WERI-Rb-1 (cell line): ENCODE measurements around the gene DZANK1.

Experiments used
- DNase-seq: peaks from one replicate; pipeline ENCODE4 v3.0.0-alpha.2; 2020
- H3K27ac ChIP-seq: fragments of 250-450 bp; sonication (Bioruptor Pico); 2 replicates; pipeline ENCODE4 v1.5.1; 2020; ENCODE audit warnings: mild to moderate bottlenecking, moderate library complexity
- H3K27me3 ChIP-seq: fragments of 250-450 bp; sonication (Bioruptor Pico); 2 replicates; pipeline ENCODE4 v1.5.1; 2021; ENCODE audit warnings: mild to moderate bottlenecking, low read depth, moderate library complexity; ENCODE audit not compliant: insufficient read depth, severe bottlenecking
- H3K36me3 ChIP-seq: fragments of 250-450 bp; sonication (Bioruptor Pico); 2 replicates; pipeline ENCODE4 v1.5.1; 2020; ENCODE audit warnings: mild to moderate bottlenecking, moderate library complexity
- H3K4me3 ChIP-seq: 2 replicates; pipeline ENCODE4 v1.5.1; 2011; ENCODE audit warnings: low read depth, mild to moderate bottlenecking, control low read depth, low read length
- H3K9me3 ChIP-seq: fragments of 250-450 bp; sonication (Bioruptor Pico); 2 replicates; pipeline ENCODE4 v1.5.1; 2021; ENCODE audit warnings: mild to moderate bottlenecking, moderate library complexity; ENCODE audit not compliant: severe bottlenecking
- TF ChIP-seq, protein P1 (sequence below): IDR thresholded peaks from 2 replicates; pipeline ENCODE4 v1.5.1; 2011; ENCODE audit warnings: low read depth, mild to moderate bottlenecking, control low read depth, inconsistent platforms, low read length

The DZANK1 gene

DNA sequence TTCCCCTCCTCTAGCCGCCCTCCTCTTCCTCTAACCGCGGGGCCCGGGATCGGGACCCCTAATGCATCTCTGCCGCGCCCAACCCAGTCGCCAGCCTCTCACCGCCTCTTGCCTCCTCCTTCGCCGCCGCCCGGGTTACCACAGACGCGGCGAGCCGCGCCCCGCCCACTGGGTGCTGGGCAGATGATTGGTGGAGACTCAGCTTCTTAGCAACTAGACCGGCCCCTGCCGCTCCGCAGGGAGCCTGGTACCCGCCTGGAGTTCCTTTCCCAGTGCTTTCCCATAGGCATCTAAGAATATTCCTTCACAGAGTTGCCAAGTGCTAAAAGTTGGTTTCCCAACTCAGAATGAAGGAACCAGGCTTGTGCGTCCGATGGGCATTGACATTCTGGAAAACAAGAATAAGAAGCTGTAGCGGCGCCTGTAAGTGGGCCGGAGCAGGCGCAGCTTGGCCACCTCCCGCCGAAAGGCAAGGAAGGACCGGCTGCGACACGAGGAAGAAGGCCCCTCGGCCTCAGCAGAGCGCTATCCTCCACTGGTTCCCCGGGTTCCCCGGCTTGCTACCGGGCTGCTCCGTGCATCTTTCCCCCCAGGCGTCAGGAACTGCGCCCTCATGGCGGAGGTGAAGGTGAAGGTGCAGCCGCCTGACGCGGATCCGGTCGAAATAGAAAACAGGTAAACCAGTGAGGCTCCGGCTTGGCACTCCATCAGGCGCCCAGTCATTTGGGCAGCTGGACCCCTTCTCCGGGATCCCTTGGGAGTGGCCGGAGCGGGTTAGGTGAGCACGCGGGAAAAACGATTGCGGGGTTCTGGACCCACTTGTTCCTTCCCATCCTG, at the start of gene DZANK1, which contains the start of gene POLR3F:
Gene DZANK1, minus strand, starts transcription at position 137 of the 837 bp plus-strand sequence. CDS start 1,672 bp downstream, outside the sequence.
Gene POLR3F, plus strand, starts transcription at position 497 of the 837 bp plus-strand sequence. Its CDS starts 117 bp downstream, at position 614.
- Histone ChIP-seq H3K9me3 (no peaks in the 10 kb centered on the region), H3K4me3 (peak within 1 kb of the TSS; percentile 94), H3K36me3 (peaks cover 5% of the 10 kb centered on the region), H3K27me3 (no peaks in the 10 kb centered on the region), H3K27ac (peak within 1 kb of the TSS; percentile 96)
- TF ChIP-seq, protein P1, sequence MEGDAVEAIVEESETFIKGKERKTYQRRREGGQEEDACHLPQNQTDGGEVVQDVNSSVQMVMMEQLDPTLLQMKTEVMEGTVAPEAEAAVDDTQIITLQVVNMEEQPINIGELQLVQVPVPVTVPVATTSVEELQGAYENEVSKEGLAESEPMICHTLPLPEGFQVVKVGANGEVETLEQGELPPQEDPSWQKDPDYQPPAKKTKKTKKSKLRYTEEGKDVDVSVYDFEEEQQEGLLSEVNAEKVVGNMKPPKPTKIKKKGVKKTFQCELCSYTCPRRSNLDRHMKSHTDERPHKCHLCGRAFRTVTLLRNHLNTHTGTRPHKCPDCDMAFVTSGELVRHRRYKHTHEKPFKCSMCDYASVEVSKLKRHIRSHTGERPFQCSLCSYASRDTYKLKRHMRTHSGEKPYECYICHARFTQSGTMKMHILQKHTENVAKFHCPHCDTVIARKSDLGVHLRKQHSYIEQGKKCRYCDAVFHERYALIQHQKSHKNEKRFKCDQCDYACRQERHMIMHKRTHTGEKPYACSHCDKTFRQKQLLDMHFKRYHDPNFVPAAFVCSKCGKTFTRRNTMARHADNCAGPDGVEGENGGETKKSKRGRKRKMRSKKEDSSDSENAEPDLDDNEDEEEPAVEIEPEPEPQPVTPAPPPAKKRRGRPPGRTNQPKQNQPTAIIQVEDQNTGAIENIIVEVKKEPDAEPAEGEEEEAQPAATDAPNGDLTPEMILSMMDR, result no peak
- peak; percentile 97 for DNase-seq

DNA sequence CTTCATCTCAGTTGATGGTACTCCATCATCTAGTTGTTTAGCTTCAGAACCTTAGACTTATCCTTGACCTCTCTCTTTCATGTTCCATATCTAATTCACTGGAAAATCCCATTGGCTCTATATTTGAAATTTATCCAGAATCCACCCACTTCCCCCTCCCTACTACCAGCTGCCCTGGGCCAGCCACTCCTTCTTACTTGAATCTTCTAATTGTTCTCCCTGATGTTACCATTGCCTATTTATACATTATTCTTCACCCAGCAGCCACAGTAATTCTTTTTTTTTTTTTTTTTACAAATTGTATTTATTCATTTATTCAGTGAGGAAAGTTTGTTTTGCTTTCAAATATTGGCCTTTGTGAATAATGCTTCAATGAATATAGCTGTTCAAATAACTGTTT, 49.1 kb upstream of the DZANK1 start:
- Histone ChIP-seq H3K27me3 (no peaks in the 10 kb centered on the region), H3K27ac (no peak overlapping the region), H3K36me3 (peaks cover 46% of the 10 kb centered on the region), H3K4me3 (no peak overlapping the region), H3K9me3 (no peaks in the 10 kb centered on the region)
- DNase-seq, result no peak
- TF ChIP-seq, protein P1, result no peak

DNA sequence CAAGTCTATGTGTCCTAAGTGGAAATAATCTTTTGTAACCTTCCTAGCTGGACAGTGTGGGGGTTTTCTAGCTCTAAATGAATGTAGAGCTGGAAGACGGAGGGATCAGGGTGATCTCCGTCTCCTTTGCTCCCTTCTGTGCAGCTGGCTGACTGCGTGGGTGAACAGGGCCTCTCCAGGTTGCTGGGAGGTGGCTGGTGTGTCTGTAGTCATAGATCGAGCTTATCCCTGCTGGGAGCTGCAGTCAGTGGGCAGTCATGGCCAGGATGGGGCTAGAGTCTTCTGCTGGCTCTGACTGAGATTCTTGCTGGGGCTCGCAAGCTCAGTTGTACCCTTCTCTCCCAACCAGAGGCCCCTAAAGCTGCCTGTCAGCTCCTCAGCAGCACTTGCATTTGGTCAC, 47.3 kb upstream of the DZANK1 start:
- TF ChIP-seq, protein P1, result no peak
- H3K27ac ChIP-seq, result no peak overlapping the region
- H3K4me3 ChIP-seq, result no peak overlapping the region
- no peaks in the 10 kb centered on the region for H3K27me3 ChIP-seq
- DNase-seq, result no peak
- H3K9me3 ChIP-seq, result no peaks in the 10 kb centered on the region
- H3K36me3 ChIP-seq, result peaks cover 61% of the 10 kb centered on the region

DNA sequence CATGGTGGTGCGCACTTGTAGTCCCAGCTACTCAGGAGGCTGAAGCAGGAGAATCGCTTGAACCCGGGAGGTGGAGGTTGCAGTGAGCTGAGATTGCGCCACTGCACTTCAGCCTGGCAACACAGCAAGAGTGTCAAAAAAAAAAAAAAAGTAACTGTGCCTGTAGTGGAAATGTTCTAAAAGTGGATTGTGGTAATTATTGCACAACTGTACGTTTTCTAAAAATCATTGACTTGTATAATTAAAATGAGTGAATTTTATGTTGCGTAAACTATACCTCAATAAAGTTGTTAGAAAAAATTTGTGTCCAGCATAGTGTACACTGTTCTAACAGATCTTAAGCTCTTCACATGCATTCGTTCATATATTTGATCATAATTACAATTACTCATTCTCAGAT, 46.4 kb upstream of the DZANK1 start:
- TF ChIP-seq, protein P1, result no peak
- DNase-seq, result no peak
- H3K4me3 ChIP-seq, result no peak overlapping the region
- H3K36me3 ChIP-seq, result peaks cover 61% of the 10 kb centered on the region
- no peaks in the 10 kb centered on the region for H3K9me3 ChIP-seq
- H3K27me3 ChIP-seq, result no peaks in the 10 kb centered on the region
- H3K27ac ChIP-seq, result no peak overlapping the region

DNA sequence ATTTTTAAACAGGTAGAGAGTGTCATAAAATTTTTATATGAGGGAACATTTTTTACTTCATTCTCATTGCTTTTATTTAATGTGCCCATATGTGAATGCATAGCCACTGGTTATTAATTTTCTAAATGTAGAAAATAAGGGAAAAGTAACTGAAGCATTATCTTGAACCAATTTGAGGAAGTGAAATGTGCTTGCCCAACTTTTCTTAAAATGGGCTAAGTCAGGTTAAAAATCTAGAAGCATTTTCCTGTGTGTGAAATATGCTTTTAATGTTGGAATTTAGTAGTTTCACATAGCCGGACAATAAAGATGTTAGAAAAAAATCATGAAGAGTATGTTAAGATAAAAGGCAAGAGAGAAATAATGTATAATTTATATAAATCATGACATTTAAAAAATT, 44.7 kb upstream of the DZANK1 start:
- Histone ChIP-seq H3K27ac (no peak overlapping the region), H3K4me3 (no peak overlapping the region), H3K27me3 (no peaks in the 10 kb centered on the region), H3K36me3 (peaks cover 61% of the 10 kb centered on the region), H3K9me3 (no peaks in the 10 kb centered on the region)
- TF ChIP-seq, protein P1, result no peak
- no peak for DNase-seq
